ENCODE data around the gene FOXP4. TPM values are rescaled to one million over a fixed set of nuclear protein-coding genes. Genes with fewer than 3 reads are reported as not detected.
A peak's percentile ranks its signal among the peaks of the same experiment; 100 is the strongest.

Gene FOXP4
- total and polyA plus RNA-seq, 2 of the 13 experiments (the other 11 are each of a cell fraction or from before 2014, with no cell fraction given) = 11.0 to 12.4 TPM

DNA sequence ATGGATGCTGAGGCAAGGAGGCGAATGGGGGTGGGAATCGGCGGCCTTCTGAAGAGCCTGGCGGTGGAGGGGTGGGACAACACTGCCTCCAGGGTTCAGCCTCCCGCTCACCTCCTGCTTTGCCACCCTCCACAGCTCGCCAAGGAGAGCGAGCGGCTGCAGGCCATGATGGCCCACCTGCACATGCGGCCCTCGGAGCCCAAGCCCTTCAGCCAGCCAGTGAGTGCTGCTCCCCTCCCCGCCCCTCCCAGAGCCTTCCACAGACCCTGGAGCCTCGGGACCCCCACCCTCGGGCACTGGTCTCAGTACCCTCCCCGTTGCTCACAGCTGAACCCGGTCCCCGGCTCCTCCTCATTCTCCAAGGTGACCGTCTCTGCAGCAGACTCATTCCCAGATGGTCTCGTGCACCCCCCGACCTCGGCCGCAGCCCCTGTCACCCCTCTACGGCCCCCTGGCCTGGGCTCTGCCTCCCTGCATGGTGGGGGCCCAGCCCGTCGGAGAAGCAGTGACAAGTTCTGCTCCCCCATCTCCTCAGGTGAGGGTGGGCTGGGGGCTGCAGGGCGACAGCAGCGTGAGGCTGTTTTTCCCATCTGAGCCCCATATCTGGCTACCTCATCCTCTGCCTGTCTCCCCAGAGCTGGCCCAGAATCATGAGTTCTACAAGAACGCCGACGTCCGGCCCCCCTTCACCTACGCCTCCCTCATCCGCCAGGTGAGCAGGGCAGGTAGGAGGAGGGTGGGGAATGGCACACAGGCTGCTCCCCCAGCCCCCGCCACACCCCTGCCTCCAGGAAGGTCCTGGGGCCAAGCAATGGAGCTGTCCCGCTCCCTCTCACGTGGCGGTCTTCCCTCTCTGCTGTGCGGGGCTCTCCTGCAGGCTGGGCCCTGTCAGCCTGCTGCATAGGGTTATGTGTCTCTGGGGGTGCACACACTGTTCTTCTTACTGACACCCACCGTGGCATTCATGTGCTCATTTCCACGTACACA is 43.7 kb downstream of the FOXP4 start:
- 98% methylated on average over 37 of the region's 39 CpGs for WGBS (ENCODE audit: low lambda C conversion rate)
- H3K27ac ChIP-seq (ENCODE audit: extremely low read length, insufficient read depth, low read length) = no peak overlapping the region
- TF ChIP-seq ZNF619 (CRISPR knock-in tag; IDR thresholded peaks at IDR 0.05) (no peak), POLR2G (IDR thresholded peaks at IDR 0.05; ENCODE audit: low read depth, low read length) (peak; percentile 32; the same call in 1 of the 2 replicates), AGO2 (optimal IDR thresholded peaks at IDR 0.05; ENCODE audit: low read depth, low read length) (peak; percentile 95), ZNF652 (CRISPR knock-in tag; IDR thresholded peaks at IDR 0.05; ENCODE audit: borderline replicate concordance, low read depth) (no peak), RBM22 (optimal IDR thresholded peaks at IDR 0.05; ENCODE audit: low read length) (peak; percentile 87), RBFOX2 (IDR thresholded peaks at IDR 0.05; ENCODE audit: low read depth, low read length) (peak; percentile 50; the same call in 1 of the 2 replicates), ZNF746 (CRISPR knock-in tag; IDR thresholded peaks at IDR 0.05) (no peak)
- TF ChIP-seq, protein P1, sequence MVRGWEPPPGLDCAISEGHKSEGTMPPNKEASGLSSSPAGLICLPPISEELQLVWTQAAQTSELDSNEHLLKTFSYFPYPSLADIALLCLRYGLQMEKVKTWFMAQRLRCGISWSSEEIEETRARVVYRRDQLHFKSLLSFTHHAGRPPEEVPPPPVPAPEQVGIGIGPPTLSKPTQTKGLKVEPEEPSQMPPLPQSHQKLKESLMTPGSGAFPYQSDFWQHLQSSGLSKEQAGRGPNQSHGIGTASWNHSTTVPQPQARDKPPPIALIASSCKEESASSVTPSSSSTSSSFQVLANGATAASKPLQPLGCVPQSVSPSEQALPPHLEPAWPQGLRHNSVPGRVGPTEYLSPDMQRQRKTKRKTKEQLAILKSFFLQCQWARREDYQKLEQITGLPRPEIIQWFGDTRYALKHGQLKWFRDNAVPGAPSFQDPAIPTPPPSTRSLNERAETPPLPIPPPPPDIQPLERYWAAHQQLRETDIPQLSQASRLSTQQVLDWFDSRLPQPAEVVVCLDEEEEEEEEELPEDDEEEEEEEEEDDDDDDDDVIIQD (CRISPR knock-in tag; IDR thresholded peaks at IDR 0.05; ENCODE audit: low read depth) = no peak
- peaks cover 22% of the 10 kb centered on the region for H3K4me1 ChIP-seq (ENCODE audit: insufficient read depth, low read length)
- no peak overlapping the region for H3K4me3 ChIP-seq (replicated peaks in 1 of 3; ENCODE audit: insufficient read depth in 1 of 3, low read depth in 2 of 3, low read length in 3 of 3)
- H3K9me3 ChIP-seq (ENCODE audit: low read length) = no peaks in the 10 kb centered on the region
- ChIA-PET CTCF (ENCODE audit: low intra/inter-chr PET ratio, low total read pairs) (interaction anchor here (3.6 to 4.5 kb wide), 3 partner anchors 127 to 222 kb away, joined by 43 to 66 read pairs (median 63); no protein-coding TSS in a partner anchor), POLR2A (interaction anchor here (3.9 kb wide), 1 partner anchor 11 kb away, joined by 15 read pairs; no protein-coding TSS in a partner anchor)
- H3K4me2 ChIP-seq (ENCODE audit: low read depth, low read length) = no peak overlapping the region
- no peak overlapping the region for H3K9ac ChIP-seq (ENCODE audit: insufficient read depth, low read depth, low read length)
- no peak for DNase-seq (ENCODE audit: low spot score)
- BruUV-seq (replicated peaks) = no TSS peak
- H3K36me3 ChIP-seq (replicated peaks in 1 of 2; ENCODE audit: control insufficient read depth in 1 of 2, insufficient read depth in 2 of 2, low read length in 2 of 2) = peaks cover 52 to 92% of the 10 kb centered on the region in 2 experiments
- H3K27me3 ChIP-seq (ENCODE audit: control insufficient read depth in 1 of 2, insufficient read depth in 2 of 2, low read length in 2 of 2) = no peaks in the 10 kb centered on the region
- no peak for FAIRE-seq
- H4K20me1 ChIP-seq (ENCODE audit: insufficient read depth, low read length) = peaks cover 12% of the 10 kb centered on the region; the same call in 1 of the 2 replicates
- in situ Hi-C loops (cut with HindIII; ENCODE audit: extremely low pct_ligation_motif_present, low pct_unique_long_range_greater_than_20kb) = loop anchor here (5.0 to 10.0 kb wide), 5 partner anchors 43 to 535 kb away; partner anchors contain the start of genes APOBEC2 and FOXP4
- no peaks in the 10 kb centered on the region for H3K79me2 ChIP-seq (ENCODE audit: insufficient read depth, low read length)
- H2AFZ ChIP-seq (ENCODE audit: low read length) = no peak overlapping the region
- no peak for ATAC-seq
- intact Hi-C loops (cut with micrococcal nuclease; ENCODE audit: unreplicated experiment) = no loop called here

Measured in HepG2 (cell line).